CD4-positive, CD25-positive, alpha-beta regulatory T cell (primary cell): ENCODE results near the gene WNT7B. TPM values are rescaled to one million over a fixed set of nuclear protein-coding genes. Genes with fewer than 3 reads are reported as not detected.

Source experiments
- ATAC-seq, 2 donors: fragments of 150-1000 bp; cut with Tn5 transposase; one replicate each; pipeline ENCODE4 v1.10.0; 2021; ENCODE audit warnings: low read depth in 2 of 2, moderate number of reproducible peaks in 2 of 2, moderate library complexity in 1 of 2
- DNase-seq, 3 donors: peaks; one replicate each; pipeline versions ENCODE4 v3.0.0 to v3.0.0-alpha.2; 2012 to 2022; ENCODE audit warnings: mixed read lengths in 1 of 3
- H3K27ac ChIP-seq: one replicate; pipeline ENCODE4 v1.7.0; 2013; ENCODE audit warnings: mild to moderate bottlenecking, low read length; ENCODE audit not compliant: insufficient read depth, poor library complexity, severe bottlenecking
- H3K27me3 ChIP-seq: one replicate; pipeline ENCODE4 v1.7.0; 2013; ENCODE audit warnings: low read length; ENCODE audit not compliant: control insufficient read depth, insufficient read depth
- H3K36me3 ChIP-seq: one replicate; pipeline ENCODE4 v1.7.0; 2013; ENCODE audit warnings: mild to moderate bottlenecking, low read length, moderate library complexity; ENCODE audit not compliant: control insufficient read depth, insufficient read depth
- H3K4me1 ChIP-seq: 2 replicates; pipeline ENCODE4 v1.7.0; 2013; ENCODE audit warnings: mild to moderate bottlenecking, low read length; ENCODE audit not compliant: insufficient read depth, control insufficient read depth, poor library complexity, severe bottlenecking
- H3K4me3 ChIP-seq: one replicate; pipeline ENCODE4 v1.7.0; 2013; ENCODE audit warnings: low read depth, mild to moderate bottlenecking, low read length, moderate library complexity
- H3K9me3 ChIP-seq, 2 experiments: 1 replicate in 1 of 2; 2 replicates in 1 of 2; pipeline ENCODE4 v1.7.0; 2013; ENCODE audit warnings: low read length in 2 of 2, mild to moderate bottlenecking in 1 of 2, moderate library complexity in 1 of 2; ENCODE audit not compliant: control insufficient read depth in 2 of 2
- H3K27ac Mint-ChIP-seq, 3 donors: one replicate each; pipeline ENCODE4 v1.8.0; 2020 to 2022; ENCODE audit warnings: mild to moderate bottlenecking in 3 of 3, mixed read lengths in 3 of 3, moderate library complexity in 2 of 3
- H3K27me3 Mint-ChIP-seq: one replicate; pipeline ENCODE4 v1.8.0; 2022; ENCODE audit warnings: mild to moderate bottlenecking, mixed read lengths
- H3K36me3 Mint-ChIP-seq: one replicate; pipeline ENCODE4 v1.8.0; 2020; ENCODE audit warnings: mixed read lengths
- H3K4me1 Mint-ChIP-seq, 4 donors: one replicate each; pipeline ENCODE4 v1.8.0; 2020 to 2022; ENCODE audit warnings: mixed read lengths in 4 of 4, mild to moderate bottlenecking in 1 of 4
- H3K4me3 Mint-ChIP-seq, 4 donors: one replicate each; pipeline ENCODE4 v1.8.0; 2020 to 2022; ENCODE audit warnings: mild to moderate bottlenecking in 4 of 4, mixed read lengths in 4 of 4, moderate library complexity in 3 of 4
- H3K9me3 Mint-ChIP-seq, 7 donors: one replicate each; pipeline ENCODE4 v1.8.0; 2020 to 2022; ENCODE audit warnings: mixed read lengths in 7 of 7, mild to moderate bottlenecking in 3 of 7, moderate library complexity in 2 of 7
- polyA plus RNA-seq, 4 donors: library from polyadenylated mRNA; unstranded; fragments of 300-500 nt; fragmentation: Illumina TruSeq; gene quantifications; one replicate each; pipeline ENCODE4 v1.2.3, GENCODE V29; 2021
- total RNA-seq: library from RNA; stranded (reverse); gene quantifications from one replicate; pipeline ENCODE4 v1.2.3, GENCODE V29; 2022

The WNT7B gene
- total and polyA plus RNA-seq, 5 donors from 2014 or later, result not detected

GRCh38 chr22:46010951-46011626 is 34.1 kb upstream of the WNT7B start:
- ATAC-seq (no peak), DNase-seq (no peak)
- H3K27me3 ChIP-seq, result no peaks in the 10 kb centered on the region

DNA sequence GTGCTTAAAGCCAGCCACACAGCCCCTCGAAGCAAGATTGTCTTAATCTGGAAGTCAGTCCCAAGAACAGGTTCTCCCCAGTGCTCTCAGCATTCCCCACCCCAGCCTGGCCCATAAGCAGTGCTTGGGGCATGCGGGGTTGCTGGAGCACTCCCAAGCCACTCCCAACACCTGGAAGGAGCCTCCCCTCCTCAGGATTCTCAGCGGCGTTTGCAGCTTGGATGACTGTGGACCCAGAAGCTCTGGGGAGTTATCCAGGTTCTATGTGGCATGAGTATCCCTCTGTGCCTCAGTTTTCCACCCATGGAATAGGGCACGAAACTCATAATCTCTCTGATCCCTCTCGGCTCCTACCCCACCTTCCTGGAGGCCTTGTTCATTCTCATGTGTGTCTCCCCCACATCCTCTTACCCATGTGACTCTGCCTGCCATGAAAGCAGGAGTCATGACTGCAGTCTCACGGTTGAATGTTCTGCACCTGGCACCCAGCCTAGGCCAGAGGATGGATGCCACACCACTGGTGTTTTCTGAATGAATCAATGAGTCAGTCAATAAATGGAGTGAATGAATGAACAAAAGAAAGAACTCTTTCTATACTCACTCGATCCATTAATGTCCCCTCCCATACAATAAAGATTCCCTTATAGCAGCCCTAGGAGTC is 33.4 kb upstream of the WNT7B start:
- Mint-ChIP-seq H3K27me3 (peaks cover 6% of the 10 kb centered on the region), H3K9me3 (peaks cover 0 to 1% (median 0%) of the 10 kb centered on the region in 7 donors), H3K4me1 (peaks cover 0 to 9% (median 2%) of the 10 kb centered on the region in 4 donors), H3K36me3 (no peaks in the 10 kb centered on the region), H3K27ac (peak overlapping the region in 1 of 3 donors; percentile 7), H3K4me3 (peak overlapping the region in 1 of 4 donors; percentile 49)
- H3K4me1 ChIP-seq, result peaks cover 22% of the 10 kb centered on the region
- no peaks in the 10 kb centered on the region for H3K36me3 ChIP-seq
- no peak overlapping the region for H3K4me3 ChIP-seq
- H3K27ac ChIP-seq, result no peak overlapping the region
- H3K9me3 ChIP-seq, result peaks cover 0 to 9% of the 10 kb centered on the region in 2 experiments
- no peaks in the 10 kb centered on the region for H3K27me3 ChIP-seq
- DNase-seq, result no peak
- ATAC-seq, result no peak

More at GRCh38 chr22:46010951-46011626, 34.1 kb upstream of the WNT7B start:
- H3K4me3 Mint-ChIP-seq, result peak overlapping the region in 2 of 4 donors; percentile 16 to 49
- H3K4me1 Mint-ChIP-seq, result peaks cover 0 to 8% (median 2%) of the 10 kb centered on the region in 4 donors
- no peak overlapping the region for H3K4me3 ChIP-seq
- H3K4me1 ChIP-seq, result peaks cover 21% of the 10 kb centered on the region
- H3K27ac ChIP-seq, result no peak overlapping the region
- peaks cover 0 to 1% (median 0%) of the 10 kb centered on the region in 7 donors for H3K9me3 Mint-ChIP-seq
- peaks cover 0 to 9% of the 10 kb centered on the region in 2 experiments for H3K9me3 ChIP-seq
- H3K36me3 Mint-ChIP-seq, result no peaks in the 10 kb centered on the region
- H3K27me3 Mint-ChIP-seq, result peaks cover 4% of the 10 kb centered on the region
- peak overlapping the region in 1 of 3 donors; percentile 7 for H3K27ac Mint-ChIP-seq
- no peaks in the 10 kb centered on the region for H3K36me3 ChIP-seq

DNA sequence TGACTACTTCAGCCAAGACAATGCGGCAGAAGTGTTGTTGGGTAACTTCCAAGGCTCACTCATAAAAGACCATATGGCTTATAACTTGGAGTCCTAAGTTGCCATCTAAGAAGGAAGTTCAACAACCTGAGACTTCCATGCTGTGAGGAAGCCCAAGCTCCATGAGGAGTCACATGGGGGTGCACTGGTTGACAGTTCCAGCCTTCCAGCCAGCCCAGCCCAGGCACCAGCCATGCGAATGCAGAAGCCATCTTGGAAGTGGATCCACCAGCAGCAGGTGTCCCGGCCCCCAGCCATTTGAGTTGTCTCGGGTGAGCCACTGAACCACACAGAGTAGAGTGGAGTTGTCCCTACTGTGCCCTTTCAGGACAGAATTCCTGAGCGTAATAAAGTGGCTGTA is 32.8 kb upstream of the WNT7B start:
- ATAC-seq (no peak), DNase-seq (no peak)
- Mint-ChIP-seq H3K36me3 (no peaks in the 10 kb centered on the region), H3K9me3 (peaks cover 0 to 1% (median 0%) of the 10 kb centered on the region in 7 donors), H3K27ac (no peak overlapping the region), H3K27me3 (peaks cover 6% of the 10 kb centered on the region), H3K4me3 (no peak overlapping the region), H3K4me1 (peaks cover 0 to 9% (median 2%) of the 10 kb centered on the region in 4 donors)
- Histone ChIP-seq H3K9me3 (peaks cover 0 to 9% of the 10 kb centered on the region in 2 experiments), H3K36me3 (no peaks in the 10 kb centered on the region), H3K4me1 (peaks cover 22% of the 10 kb centered on the region), H3K27me3 (no peaks in the 10 kb centered on the region), H3K4me3 (no peak overlapping the region), H3K27ac (no peak overlapping the region)

DNA sequence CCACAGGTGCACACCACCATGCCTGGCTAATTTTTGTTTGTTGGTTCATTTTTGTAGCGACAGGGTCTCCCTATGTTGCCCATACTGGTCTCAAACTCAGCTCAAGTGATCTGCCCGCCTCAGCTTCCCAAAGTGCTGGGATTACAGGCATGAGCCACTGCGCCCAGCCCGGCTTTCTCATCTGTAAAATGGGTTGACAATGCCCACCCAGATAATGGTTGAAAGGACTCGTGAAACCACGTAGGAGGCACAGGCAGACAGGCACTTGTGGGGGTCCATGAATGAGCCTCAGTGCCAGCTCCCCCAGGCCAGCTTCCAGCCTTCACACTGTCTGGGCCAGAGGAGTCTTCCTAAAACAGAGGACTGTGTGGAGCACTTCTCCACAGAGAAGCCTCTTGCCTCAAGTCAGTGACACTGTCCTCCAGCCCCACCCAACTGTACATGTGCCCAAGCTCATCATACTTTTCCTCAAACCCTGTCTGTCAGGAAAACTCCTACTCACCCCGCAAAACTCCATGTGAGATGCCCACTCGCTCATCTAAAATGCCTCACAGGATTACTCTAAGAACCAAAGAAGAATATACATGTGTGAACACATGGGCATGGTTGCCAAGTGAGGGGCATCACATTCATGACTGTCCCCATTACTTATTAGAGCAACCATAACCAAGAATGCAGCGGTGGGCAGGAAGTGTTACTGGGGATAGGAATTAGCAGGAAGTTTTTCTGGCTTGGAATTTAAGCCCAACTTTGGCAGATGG is 32.1 kb upstream of the WNT7B start:
- H3K27me3 Mint-ChIP-seq, result peaks cover 6% of the 10 kb centered on the region
- H3K4me1 Mint-ChIP-seq, result peaks cover 0 to 8% (median 2%) of the 10 kb centered on the region in 4 donors
- Histone ChIP-seq H3K4me3 (no peak overlapping the region), H3K4me1 (peaks cover 18% of the 10 kb centered on the region), H3K27me3 (no peaks in the 10 kb centered on the region), H3K9me3 (peaks cover 0 to 9% of the 10 kb centered on the region in 2 experiments), H3K27ac (no peak overlapping the region), H3K36me3 (no peaks in the 10 kb centered on the region)
- no peak overlapping the region for H3K27ac Mint-ChIP-seq
- H3K9me3 Mint-ChIP-seq, result peaks cover 0 to 1% (median 0%) of the 10 kb centered on the region in 7 donors
- no peaks in the 10 kb centered on the region for H3K36me3 Mint-ChIP-seq
- no peak for DNase-seq
- ATAC-seq, result no peak
- H3K4me3 Mint-ChIP-seq, result no peak overlapping the region

DNA sequence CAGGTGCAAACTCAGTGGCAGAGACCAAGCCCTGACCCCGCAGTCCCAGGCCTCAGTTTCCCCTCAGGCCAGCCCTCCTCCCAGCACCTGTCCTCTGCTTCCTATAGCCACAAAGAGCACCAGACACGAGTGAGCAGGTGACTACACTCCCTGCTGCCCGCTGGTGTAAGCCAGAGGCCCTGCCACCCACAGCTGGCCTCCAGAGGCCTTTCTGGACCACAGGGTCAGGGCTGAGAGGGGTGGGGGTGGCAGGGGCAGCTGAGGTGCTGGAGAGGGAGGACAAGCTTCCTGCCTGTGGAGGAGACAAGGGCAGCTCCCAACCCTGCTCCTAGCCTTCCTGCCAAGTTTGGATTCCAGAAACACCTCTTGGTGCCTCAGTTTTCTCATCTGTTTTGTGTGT is 31.3 kb upstream of the WNT7B start:
- Histone ChIP-seq H3K4me3 (no peak overlapping the region), H3K9me3 (peaks cover 0 to 9% of the 10 kb centered on the region in 2 experiments), H3K27ac (no peak overlapping the region), H3K27me3 (no peaks in the 10 kb centered on the region), H3K36me3 (no peaks in the 10 kb centered on the region), H3K4me1 (peaks cover 10% of the 10 kb centered on the region)
- H3K4me1 Mint-ChIP-seq, result peaks cover 0 to 8% (median 2%) of the 10 kb centered on the region in 4 donors
- H3K27ac Mint-ChIP-seq, result no peak overlapping the region
- no peak overlapping the region for H3K4me3 Mint-ChIP-seq
- ATAC-seq (no peak), DNase-seq (no peak)
- peaks cover 0 to 1% (median 0%) of the 10 kb centered on the region in 7 donors for H3K9me3 Mint-ChIP-seq
- no peaks in the 10 kb centered on the region for H3K36me3 Mint-ChIP-seq
- H3K27me3 Mint-ChIP-seq, result peaks cover 6% of the 10 kb centered on the region

DNA sequence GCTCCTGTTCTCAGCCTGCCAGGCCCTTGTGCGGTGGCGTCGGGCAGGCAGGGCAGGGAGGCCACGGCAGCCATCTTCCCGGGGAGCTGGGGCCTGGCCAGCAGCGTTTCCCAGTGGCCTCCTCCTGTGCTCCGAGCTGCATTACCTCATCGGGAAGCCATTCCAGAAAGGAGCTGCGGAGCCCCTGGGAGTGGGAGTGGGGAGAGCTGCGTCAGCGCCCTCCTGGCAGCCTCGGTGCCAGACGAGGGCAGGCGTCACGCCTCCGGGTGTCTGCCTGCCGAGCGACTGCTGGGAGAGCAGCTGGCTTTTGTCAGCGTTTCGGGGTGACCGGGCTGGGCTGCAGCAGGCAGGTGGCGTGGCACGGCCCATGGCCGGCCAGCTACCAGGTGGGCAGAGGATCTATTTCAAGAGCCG is 30.9 kb upstream of the WNT7B start:
- Mint-ChIP-seq H3K4me1 (peaks cover 0 to 5% (median 2%) of the 10 kb centered on the region in 4 donors), H3K4me3 (no peak overlapping the region), H3K27me3 (peaks cover 6% of the 10 kb centered on the region), H3K9me3 (peaks cover 0 to 1% (median 0%) of the 10 kb centered on the region in 7 donors), H3K36me3 (no peaks in the 10 kb centered on the region), H3K27ac (no peak overlapping the region)
- Histone ChIP-seq H3K4me3 (no peak overlapping the region), H3K27ac (no peak overlapping the region), H3K27me3 (no peaks in the 10 kb centered on the region), H3K4me1 (peaks cover 6% of the 10 kb centered on the region), H3K9me3 (peaks cover 0 to 9% of the 10 kb centered on the region in 2 experiments), H3K36me3 (no peaks in the 10 kb centered on the region)
- no peak for ATAC-seq
- DNase-seq, result no peak

DNA sequence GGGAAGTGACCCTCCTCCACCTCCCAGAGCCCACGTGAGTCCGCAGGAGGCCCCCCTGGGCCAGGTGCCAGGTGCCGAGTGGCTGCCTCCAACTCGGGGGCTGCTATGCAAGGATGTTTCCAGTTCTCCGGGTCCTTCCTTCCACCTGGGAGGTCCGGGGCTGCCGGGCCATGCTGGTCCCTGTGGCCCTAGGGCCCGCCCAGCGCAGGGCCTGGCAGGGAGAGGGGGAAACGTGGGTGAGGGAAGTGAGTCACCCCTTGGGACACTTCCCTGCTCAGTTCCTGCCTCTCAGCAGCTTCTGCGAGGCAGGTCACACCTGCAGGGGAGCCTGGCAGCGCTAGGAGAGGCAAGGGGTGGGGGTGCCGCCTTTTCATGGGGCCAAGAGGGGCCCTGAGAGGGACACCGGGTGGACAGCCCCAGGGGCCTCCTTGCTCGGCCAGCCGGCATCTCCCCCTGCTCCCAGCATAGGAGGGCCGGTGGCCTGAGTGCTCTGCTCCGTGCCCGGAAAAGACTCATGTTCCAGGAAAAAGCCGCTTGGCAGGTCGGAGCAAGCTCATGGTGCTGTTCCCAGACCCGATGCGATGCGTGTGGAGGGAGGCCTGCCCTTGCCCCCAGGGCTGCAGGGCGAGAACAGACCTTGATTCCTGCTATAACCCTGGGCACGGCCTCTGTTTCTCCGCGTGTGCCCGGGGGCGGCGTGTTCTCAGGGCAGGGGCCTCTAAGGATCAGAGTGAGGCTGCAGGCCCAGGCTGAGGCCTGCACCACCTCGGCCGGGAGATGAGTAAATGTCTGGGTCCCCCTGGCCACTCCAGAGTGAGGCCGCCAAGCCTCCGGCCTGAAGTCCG is 30.3 kb upstream of the WNT7B start:
- H3K27ac Mint-ChIP-seq, result no peak overlapping the region
- peaks cover 0 to 5% (median 2%) of the 10 kb centered on the region in 4 donors for H3K4me1 Mint-ChIP-seq
- no peaks in the 10 kb centered on the region for H3K36me3 Mint-ChIP-seq
- Histone ChIP-seq H3K27ac (no peak overlapping the region), H3K9me3 (peaks cover 0 to 9% of the 10 kb centered on the region in 2 experiments), H3K4me1 (peaks cover 5% of the 10 kb centered on the region), H3K4me3 (no peak overlapping the region), H3K27me3 (no peaks in the 10 kb centered on the region), H3K36me3 (no peaks in the 10 kb centered on the region)
- H3K27me3 Mint-ChIP-seq, result peaks cover 6% of the 10 kb centered on the region
- H3K4me3 Mint-ChIP-seq, result no peak overlapping the region
- ATAC-seq, result no peak
- DNase-seq, result no peak
- peaks cover 0 to 1% (median 0%) of the 10 kb centered on the region in 7 donors for H3K9me3 Mint-ChIP-seq
